GM19463 (cell line): ENCODE data around the gene FCRLB.
"Not testable (repeated sequence)": the region's sequence is repeated elsewhere in the genome, so short reads cannot be mapped to it uniquely, and the experiment has no call there.

Experiments
- ATAC-seq: cut with Tn5 transposase; IDR thresholded peaks from one replicate; pipeline ENCODE4 v1.9.1; 2021; ENCODE audit warnings: mild to moderate bottlenecking, moderate library complexity; ENCODE audit not compliant: unreplicated experiment

Gene FCRLB

DNA sequence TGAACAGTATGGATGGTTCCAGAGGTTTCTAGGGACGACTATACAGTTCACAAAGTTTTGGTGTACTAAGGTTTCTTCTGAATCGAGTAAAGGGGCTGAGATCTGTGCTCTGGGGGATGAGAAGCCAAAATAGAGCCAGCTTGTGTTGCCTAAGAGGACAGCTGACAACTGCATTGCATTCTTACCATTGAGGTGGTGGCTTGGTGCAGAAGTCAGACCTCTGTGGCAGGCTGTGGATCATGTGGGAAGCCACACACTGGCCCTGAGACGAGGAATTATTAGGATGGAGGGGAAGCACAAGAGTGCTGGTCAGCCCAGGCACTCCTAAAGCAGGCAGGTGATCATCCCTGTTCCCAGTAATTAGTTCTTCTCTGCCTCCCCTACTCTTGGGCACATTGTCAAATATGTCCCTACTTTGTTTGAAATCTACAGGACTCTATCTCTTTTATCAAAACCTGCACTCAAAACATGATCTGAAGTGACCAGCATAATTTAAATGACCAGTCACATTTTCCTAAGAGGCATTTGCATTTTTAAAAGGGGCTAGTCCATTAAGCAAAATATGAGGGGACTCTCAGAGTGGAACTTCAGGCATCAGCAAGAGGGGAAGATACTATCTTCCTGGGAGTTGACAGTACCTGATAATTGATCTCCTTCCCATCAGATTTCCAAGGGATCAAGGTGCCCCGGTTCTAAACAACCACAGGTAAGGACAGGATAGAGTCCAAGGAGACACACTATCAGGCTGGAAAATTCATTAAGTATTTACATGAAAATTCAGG is at the start of gene FCRLB:
TSS of gene FCRLB (plus strand) at position 589 of the 782 bp plus-strand sequence. CDS start 1,129 bp downstream, outside the sequence.
- ATAC-seq = no peak

- ATAC-seq = not testable (repeated sequence)
Measured at GRCh38 chr1:161673437-161673836, 47.9 kb upstream of the FCRLB start.

DNA sequence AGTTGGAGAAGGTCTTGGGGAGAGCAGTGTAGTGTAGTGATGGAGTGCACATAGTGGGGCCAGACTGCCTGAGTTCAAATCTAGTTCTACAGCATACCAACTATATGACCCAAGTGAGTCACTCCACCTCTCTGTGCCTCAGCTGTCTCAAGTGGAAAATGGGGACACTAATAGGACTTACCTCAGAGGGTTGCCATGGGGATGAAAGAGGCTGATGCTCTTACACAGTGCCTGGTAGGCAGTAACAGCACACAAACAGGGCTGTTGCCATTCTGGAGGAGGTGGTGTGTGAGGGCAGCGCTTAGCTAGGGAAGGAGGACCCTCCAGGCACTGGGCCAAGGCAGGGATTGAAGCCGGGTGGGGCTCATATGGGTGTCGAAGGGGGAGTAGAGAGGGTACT is 46.9 kb upstream of the FCRLB start:
- ATAC-seq = not testable (repeated sequence)

DNA sequence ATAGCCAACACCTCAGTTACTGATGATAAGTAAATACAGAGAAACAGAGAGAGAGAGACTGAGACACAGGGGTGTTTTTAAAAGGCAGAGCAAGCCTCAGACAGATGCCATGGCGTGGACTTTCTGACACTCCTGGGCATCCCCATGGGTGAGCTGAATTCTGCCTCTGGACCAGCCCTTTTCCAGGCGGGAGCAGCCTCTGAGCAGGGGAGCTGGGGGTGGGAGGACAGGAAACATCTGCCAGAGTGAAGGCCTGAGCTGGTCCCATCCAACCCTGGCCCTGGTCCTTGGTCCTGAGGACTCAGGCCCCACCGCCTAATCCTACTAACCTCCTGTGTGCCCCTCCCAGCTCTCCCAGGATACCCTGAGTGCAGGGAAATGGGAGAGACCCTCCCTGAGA is 46.4 kb upstream of the FCRLB start:
- ATAC-seq = not testable (repeated sequence)

GRCh38 chr1:161676441-161676840 is 44.9 kb upstream of the FCRLB start:
- ATAC-seq = no peak

DNA sequence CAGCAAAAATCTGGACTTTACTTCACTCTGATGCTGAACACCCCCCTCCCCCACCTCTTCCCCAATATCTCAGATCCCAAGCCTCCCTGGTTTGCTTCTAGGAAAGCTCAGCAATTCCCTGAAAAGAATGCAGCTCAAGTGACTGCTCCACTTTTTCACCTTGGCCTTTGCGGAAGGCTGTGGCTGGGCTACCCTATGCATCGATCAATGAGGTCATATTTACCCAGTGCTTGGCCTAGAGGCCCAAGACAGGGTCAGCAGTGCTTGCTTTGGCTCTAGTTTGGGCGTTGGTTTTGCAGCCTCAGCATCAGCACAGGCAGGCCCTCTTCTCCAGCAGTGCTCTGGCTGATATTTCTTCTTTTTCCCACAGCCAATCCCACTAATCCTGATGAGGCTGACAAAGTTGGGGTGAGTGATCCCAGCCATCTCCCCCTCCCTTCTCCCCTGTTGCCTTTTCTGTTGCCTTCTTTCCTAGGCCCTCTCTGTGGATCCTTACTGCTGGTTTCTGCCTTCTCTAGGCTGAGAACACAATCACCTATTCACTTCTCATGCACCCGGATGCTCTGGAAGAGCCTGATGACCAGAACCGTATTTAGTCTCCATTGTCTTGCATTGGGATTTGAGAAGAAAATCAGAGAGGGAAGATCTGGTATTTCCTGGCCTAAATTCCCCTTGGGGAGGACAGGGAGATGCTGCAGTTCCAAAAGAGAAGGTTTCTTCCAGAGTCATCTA is 44.2 kb upstream of the FCRLB start:
- ATAC-seq = no peak

DNA sequence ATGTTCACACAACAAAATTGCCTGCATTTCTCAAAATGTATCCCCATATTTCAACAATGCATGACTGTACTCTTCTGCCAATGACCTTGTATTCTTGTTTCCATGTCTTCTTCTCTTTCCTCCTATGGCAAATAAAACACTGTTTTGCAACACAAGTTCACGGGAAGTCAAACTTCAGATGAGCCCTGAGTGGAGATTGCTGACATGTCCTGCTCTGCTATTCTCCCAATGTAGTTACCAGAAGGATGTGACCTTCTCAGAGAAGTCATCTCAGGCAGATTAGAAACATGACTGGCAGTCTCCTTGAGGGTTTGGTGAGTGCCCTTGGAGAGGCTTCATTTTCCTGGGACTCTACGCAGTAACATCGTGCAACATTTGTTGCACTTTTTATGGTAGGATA is 42.8 kb upstream of the FCRLB start:
- no peak for ATAC-seq

GRCh38 chr1:161681879-161682278 is 39.5 kb upstream of the FCRLB start:
- no peak for ATAC-seq

- no peak for ATAC-seq
Measured at GRCh38 chr1:161688946-161689345, 32.4 kb upstream of the FCRLB start.

- no peak for ATAC-seq
Measured at GRCh38 chr1:161691846-161692245, 29.5 kb upstream of the FCRLB start.

GRCh38 chr1:161693020-161693712 is 28.2 kb upstream of the FCRLB start:
- ATAC-seq = not testable (repeated sequence)

DNA sequence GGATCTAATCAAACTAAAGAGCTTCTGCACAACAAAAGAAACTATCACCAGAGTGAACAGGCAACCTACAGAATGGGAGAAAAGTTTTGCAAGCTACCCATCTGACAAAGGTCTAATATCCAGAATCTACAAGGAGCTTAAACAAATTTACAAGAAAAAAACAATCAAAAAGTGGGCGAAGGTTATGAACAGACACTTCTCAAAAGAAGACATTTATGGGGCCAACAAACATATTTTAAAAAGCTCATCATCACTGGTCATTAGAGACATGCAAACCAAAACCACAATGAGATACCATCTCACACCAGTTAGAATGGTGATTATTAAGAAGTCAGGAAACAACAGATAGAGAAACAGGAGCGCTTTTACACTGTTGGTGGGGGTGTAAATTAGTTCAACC is 23.0 kb upstream of the FCRLB start:
- ATAC-seq = not testable (repeated sequence)

DNA sequence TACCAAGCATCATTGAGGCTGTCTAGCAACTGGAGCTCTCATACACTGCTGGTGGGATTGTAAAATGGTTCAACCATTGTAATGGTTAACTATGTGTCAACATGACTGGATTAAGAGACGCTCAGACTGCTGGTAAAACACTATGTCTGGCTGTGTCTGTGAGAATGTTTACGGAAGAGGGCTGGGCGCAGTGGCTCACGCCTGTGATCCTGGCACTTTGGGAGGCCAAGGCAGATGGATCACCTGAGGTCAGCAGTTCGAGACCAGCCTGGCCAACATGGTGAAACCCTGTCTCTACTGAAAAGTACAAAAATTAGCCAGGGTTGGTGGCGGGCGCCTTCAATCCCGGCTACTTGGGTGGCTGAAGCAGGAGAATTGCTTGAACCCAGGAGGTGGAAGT is 19.1 kb upstream of the FCRLB start:
- no peak for ATAC-seq

DNA sequence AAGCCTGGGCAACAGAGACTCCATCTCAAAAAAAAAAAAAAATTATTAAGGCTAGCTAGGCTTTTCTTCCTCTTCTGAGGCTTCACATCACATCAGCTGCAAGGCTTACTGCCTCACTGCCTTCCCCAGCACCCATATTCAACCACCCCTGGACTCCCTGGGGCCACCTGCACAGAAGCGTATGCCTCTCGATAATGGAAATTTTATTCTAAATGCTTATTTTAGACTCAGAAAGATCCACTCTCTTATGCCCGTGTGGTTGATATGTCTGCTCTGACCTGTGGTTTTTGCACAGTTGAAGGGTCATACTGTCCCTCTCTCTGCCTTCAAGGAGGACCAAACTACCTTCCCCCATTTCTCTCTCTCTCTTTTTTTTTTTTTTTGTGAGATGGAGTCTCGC is 15.8 kb upstream of the FCRLB start:
- ATAC-seq = peak; percentile 30

GRCh38 chr1:161706113-161706481 is 15.2 kb upstream of the FCRLB start:
- no peak for ATAC-seq

- peak; percentile 60 for ATAC-seq
Measured at GRCh38 chr1:161706482-161707347, 14.6 kb upstream of the FCRLB start, which contains the start of gene FCRLA. Gene FCRLA, plus strand, starts transcription at chr1:161707229. Its CDS starts 36 bp downstream, at chr1:161707265.

DNA sequence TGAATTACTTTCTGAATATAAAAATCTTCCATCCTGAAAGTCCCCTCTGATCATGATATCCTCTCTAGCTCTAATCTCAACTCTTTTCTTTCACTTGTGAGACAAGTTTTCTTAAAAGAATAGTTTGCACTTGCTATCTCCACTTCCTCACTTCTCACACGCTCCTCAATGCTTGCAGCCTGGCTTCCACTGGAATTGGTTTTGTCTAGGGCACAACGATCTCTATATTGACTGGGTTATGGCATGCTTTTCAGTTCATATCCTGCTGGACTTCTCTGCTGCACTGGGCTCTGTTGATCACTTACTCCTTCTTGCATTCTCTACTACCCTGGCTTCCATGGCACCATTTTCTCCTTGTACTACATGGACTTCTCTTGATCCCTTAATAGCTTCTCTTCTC is 13.8 kb upstream of the FCRLB start:
- ATAC-seq = no peak

GRCh38 chr1:161709373-161709772 is 12.0 kb upstream of the FCRLB start:
- no peak for ATAC-seq

DNA sequence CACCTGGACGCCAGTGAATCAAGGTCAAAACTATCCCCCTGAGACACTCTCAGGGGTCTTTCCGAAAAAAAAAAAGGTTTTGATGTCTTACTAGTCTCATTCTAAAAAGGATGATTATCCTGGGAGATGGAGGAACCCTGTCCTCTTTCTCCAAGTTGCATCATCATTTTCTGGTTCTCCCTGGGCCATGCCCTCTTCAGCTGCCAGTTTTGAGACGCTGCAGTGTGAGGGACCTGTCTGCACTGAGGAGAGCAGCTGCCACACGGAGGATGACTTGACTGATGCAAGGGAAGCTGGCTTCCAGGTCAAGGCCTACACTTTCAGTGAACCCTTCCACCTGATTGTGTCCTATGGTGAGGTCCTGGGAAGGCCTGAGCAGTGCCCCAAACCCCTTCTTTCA is 10.8 kb upstream of the FCRLB start:
- no peak for ATAC-seq

DNA sequence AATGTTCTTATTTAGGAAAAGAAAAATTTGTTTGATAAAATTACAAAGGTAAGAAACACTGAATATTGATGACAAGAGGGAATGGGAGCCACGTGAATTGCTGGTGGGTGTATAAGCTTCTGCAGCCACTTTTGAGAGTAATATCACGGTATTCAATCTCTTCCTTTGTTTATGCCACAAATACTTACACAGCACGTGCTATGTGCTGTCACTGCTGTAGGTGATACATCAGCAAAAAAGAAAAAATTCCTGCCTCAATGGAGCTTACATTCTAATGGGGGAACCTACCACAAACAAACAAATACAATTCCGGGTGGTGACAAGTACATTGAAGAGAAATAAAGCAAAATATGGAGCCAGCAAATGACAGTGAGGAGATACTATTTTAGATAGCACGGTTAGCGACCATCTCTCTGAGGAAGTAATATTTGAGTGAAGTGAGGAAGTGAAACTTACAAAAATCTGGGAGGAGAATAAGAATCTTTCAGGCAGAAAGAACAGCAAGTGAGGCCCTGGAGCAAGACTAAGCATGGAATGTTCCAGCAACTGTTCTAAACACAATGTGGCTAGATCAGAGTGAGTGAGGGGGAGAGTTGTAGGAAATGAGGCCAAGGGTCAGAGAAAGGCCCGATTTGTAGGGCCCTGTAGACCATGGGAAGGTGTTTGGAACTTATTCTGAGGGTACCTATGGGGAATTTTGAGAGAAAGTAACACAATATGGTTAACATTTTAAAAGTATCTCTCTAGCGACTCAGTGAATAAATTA is 2.6 kb upstream of the FCRLB start:
- ATAC-seq = peak; percentile 44
